ENCODE measurements around the gene TRIM66.
A peak's percentile ranks its signal among the peaks of the same experiment; 100 is the strongest.

Gene TRIM66

DNA sequence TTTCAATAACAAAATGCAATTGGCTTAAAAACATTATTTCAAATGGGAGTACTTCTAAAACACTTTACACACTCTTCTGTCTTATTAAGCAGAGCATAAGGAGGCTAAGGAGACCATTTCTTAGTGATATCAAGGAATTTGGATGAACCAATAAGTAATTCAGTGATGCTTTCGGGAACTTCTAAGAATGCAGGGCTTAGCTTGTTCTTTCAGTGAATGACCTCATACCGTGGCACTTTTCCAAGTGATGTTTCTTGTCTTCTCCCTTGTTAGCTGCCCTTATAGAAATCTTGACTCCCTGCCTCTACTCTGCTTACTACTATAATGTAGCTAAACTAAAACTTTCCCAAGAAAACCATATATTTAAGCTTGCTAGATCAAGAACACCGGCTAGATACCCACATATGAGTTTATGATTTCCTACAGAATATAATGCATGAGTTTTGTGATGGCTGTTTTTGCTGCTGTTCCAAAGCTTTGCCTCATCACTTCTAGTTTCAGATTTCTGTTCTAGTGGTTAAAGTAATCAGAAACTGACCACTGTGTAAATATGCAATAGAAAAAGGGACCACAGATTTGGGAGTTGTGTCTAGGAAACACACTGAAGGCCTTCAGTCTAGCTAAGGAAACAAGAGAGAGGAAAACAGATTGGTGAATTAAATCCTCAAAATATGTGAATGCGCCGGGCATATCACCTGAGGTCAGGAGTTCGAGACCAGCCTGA lies 50.9 kb downstream of the TRIM66 start:
- no peak overlapping the region for H3K18ac ChIP-seq (ENCODE audit: low read length)
- no peak overlapping the region for H3K23ac ChIP-seq (ENCODE audit: low read length)
- WGBS (ENCODE audit: extremely low coverage, insufficient coverage, insufficient read length): no CpG with 5 or more reads among the region's 6 CpGs
- H3K27ac ChIP-seq (ENCODE audit: low read depth, low read length): no peak overlapping the region
- H3K4ac ChIP-seq (ENCODE audit: low read depth, low read length): no peak overlapping the region
- no peak overlapping the region for H2BK12ac ChIP-seq (ENCODE audit: low read length)
- DNase-seq: no peak
- no peak overlapping the region for H2BK120ac ChIP-seq (ENCODE audit: insufficient read depth, low read length, poor library complexity)
- H3K79me2 ChIP-seq (ENCODE audit: control insufficient read depth, insufficient read depth, low read length, poor library complexity): no peaks in the 10 kb centered on the region
- no peak overlapping the region for H4K12ac ChIP-seq (ENCODE audit: low read depth, low read length)
- H2AK5ac ChIP-seq (ENCODE audit: low read length): no peak overlapping the region
- no peaks in the 10 kb centered on the region for H3K27me3 ChIP-seq (ENCODE audit: insufficient read depth, low read length)
- no peak overlapping the region for H3K4me3 ChIP-seq (ENCODE audit: low read depth, low read length)
- no peak overlapping the region for H2AFZ ChIP-seq (ENCODE audit: insufficient read depth, low read length, poor library complexity)
- no peak overlapping the region for H4K91ac ChIP-seq (ENCODE audit: low read depth, low read length)
- H4K8ac ChIP-seq (ENCODE audit: low read depth, low read length): no peak overlapping the region
- peaks cover 1% of the 10 kb centered on the region for H3K9me3 ChIP-seq (ENCODE audit: insufficient read depth, low read depth, low read length)
- no peaks in the 10 kb centered on the region for H3K4me1 ChIP-seq (ENCODE audit: control insufficient read depth in 1 of 2, insufficient read depth in 2 of 2, low read length in 2 of 2)
- H3K36me3 ChIP-seq (ENCODE audit: control insufficient read depth in 1 of 2, insufficient read depth in 2 of 2, low read length in 2 of 2): no peaks in the 10 kb centered on the region
- H3K14ac ChIP-seq (ENCODE audit: low read length): no peak overlapping the region
- no peak overlapping the region for H3K4me2 ChIP-seq (ENCODE audit: low read length)
- no peak overlapping the region for H2BK5ac ChIP-seq (ENCODE audit: low read depth, low read length, poor library complexity)
- no peak overlapping the region for H3K9ac ChIP-seq (ENCODE audit: low read length)
- H3K79me1 ChIP-seq (ENCODE audit: low read length): no peaks in the 10 kb centered on the region

DNA sequence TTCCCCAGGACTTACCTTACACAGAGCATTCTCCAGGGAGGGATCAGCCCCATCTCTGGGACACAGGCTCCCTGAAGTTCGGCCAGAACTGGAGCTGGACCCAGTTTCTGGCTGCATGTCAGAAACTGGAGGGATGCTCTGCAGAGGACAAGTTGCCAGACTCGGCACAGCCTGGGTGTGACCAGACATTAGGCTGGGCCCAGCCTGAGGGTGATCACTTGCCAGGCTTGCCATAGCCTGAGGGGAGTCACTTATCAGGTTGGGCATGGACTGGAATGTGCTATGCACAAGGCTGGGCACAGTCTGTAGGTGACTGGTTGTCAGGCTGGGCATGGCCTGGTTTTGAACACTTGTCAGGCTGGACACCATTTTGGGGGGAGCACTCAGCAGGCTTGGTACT lies 57.8 kb downstream of the TRIM66 start:
- H3K27ac ChIP-seq (ENCODE audit: low read depth, low read length): no peak overlapping the region
- DNase-seq: no peak
- no peak overlapping the region for H2BK5ac ChIP-seq (ENCODE audit: low read depth, low read length, poor library complexity)
- no peak overlapping the region for H3K4ac ChIP-seq (ENCODE audit: low read depth, low read length)
- H3K27me3 ChIP-seq (ENCODE audit: insufficient read depth, low read length): no peaks in the 10 kb centered on the region
- H3K79me1 ChIP-seq (ENCODE audit: low read length): no peaks in the 10 kb centered on the region
- no peak overlapping the region for H3K18ac ChIP-seq (ENCODE audit: low read length)
- H4K12ac ChIP-seq (ENCODE audit: low read depth, low read length): no peak overlapping the region
- H3K23ac ChIP-seq (ENCODE audit: low read length): no peak overlapping the region
- H4K8ac ChIP-seq (ENCODE audit: low read depth, low read length): no peak overlapping the region
- peak overlapping the region; percentile 47 for H3K9ac ChIP-seq (ENCODE audit: low read length)
- H3K9me3 ChIP-seq (ENCODE audit: insufficient read depth, low read depth, low read length): no peaks in the 10 kb centered on the region
- H3K14ac ChIP-seq (ENCODE audit: low read length): no peak overlapping the region
- peaks cover 6 to 13% of the 10 kb centered on the region in 2 experiments for H3K36me3 ChIP-seq (ENCODE audit: control insufficient read depth in 1 of 2, insufficient read depth in 2 of 2, low read length in 2 of 2)
- H3K4me1 ChIP-seq (ENCODE audit: control insufficient read depth in 1 of 2, insufficient read depth in 2 of 2, low read length in 2 of 2): no peaks in the 10 kb centered on the region
- no peak overlapping the region for H2AK5ac ChIP-seq (ENCODE audit: low read length)
- no peak overlapping the region for H2BK12ac ChIP-seq (ENCODE audit: low read length)
- no peak overlapping the region for H2BK120ac ChIP-seq (ENCODE audit: insufficient read depth, low read length, poor library complexity)
- no peak overlapping the region for H3K4me3 ChIP-seq (ENCODE audit: low read depth, low read length)
- no peak overlapping the region for H2AFZ ChIP-seq (ENCODE audit: insufficient read depth, low read length, poor library complexity)
- no peaks in the 10 kb centered on the region for H3K79me2 ChIP-seq (ENCODE audit: control insufficient read depth, insufficient read depth, low read length, poor library complexity)
- H4K91ac ChIP-seq (ENCODE audit: low read depth, low read length): no peak overlapping the region
- H3K4me2 ChIP-seq (ENCODE audit: low read length): no peak overlapping the region
- no CpG with 5 or more reads among the region's 2 CpGs for WGBS (ENCODE audit: extremely low coverage, insufficient coverage, insufficient read length)

DNA sequence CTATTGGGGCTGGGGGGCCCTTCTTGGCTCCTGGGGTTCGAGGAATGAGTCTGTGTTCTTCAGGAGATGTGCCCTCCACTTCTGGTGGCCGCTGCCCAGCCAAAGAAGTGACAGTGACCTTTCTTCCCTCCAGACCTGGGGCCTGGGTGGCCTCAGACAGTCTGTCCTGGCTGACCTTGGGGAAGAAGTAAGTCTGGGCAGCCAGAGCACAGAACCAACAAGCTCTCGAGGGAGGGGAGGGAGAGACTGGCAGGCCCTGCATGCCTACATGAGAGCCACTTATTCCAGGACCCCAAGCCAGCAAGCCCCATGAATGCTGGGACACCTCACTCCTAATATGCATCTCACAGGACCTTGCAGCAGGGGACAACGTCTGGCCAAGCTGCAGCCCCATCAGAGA lies 61.3 kb downstream of the TRIM66 start:
- no peak overlapping the region for H4K91ac ChIP-seq (ENCODE audit: low read depth, low read length)
- H3K9me3 ChIP-seq (ENCODE audit: insufficient read depth, low read depth, low read length): no peaks in the 10 kb centered on the region
- no peak for DNase-seq
- no peak overlapping the region for H2AK5ac ChIP-seq (ENCODE audit: low read length)
- H3K79me2 ChIP-seq (ENCODE audit: control insufficient read depth, insufficient read depth, low read length, poor library complexity): no peaks in the 10 kb centered on the region
- no peak overlapping the region for H2BK5ac ChIP-seq (ENCODE audit: low read depth, low read length, poor library complexity)
- no peaks in the 10 kb centered on the region for H3K4me1 ChIP-seq (ENCODE audit: control insufficient read depth in 1 of 2, insufficient read depth in 2 of 2, low read length in 2 of 2)
- no peak overlapping the region for H2BK120ac ChIP-seq (ENCODE audit: insufficient read depth, low read length, poor library complexity)
- H3K27ac ChIP-seq (ENCODE audit: low read depth, low read length): no peak overlapping the region
- no peak overlapping the region for H4K12ac ChIP-seq (ENCODE audit: low read depth, low read length)
- H3K18ac ChIP-seq (ENCODE audit: low read length): no peak overlapping the region
- H3K9ac ChIP-seq (ENCODE audit: low read length): no peak overlapping the region
- H3K79me1 ChIP-seq (ENCODE audit: low read length): no peaks in the 10 kb centered on the region
- H2BK12ac ChIP-seq (ENCODE audit: low read length): no peak overlapping the region
- no peak overlapping the region for H4K8ac ChIP-seq (ENCODE audit: low read depth, low read length)
- H3K4me3 ChIP-seq (ENCODE audit: low read depth, low read length): no peak overlapping the region
- no peaks in the 10 kb centered on the region for H3K27me3 ChIP-seq (ENCODE audit: insufficient read depth, low read length)
- H3K14ac ChIP-seq (ENCODE audit: low read length): no peak overlapping the region
- H3K4me2 ChIP-seq (ENCODE audit: low read length): no peak overlapping the region
- H3K4ac ChIP-seq (ENCODE audit: low read depth, low read length): no peak overlapping the region
- no peak overlapping the region for H3K23ac ChIP-seq (ENCODE audit: low read length)
- no peak overlapping the region for H2AFZ ChIP-seq (ENCODE audit: insufficient read depth, low read length, poor library complexity)
- H3K36me3 ChIP-seq (ENCODE audit: control insufficient read depth in 1 of 2, insufficient read depth in 2 of 2, low read length in 2 of 2): peaks cover 8 to 13% of the 10 kb centered on the region in 2 experiments
- no CpG with 5 or more reads among the region's 4 CpGs for WGBS (ENCODE audit: extremely low coverage, insufficient coverage, insufficient read length)

DNA sequence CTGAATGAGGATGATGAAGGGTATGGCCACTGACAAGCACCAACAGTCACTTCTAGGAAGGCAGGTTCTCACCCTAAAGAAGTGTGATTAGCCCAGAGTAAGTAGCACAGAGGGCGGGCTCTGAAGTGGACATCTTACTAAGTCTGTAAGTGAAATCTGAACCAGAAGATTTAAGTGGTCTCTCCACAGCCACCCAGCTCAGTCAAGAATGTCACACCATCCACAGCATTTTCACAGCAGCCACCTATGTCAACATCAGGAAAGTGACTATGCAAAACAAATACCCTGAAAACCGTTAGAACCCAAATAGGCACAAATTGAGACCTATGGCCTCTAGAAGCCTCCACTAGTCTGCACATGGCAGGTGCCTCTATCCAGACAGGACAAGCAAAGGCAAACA lies 65.4 kb downstream of the TRIM66 start:
- Histone ChIP-seq H3K36me3 (ENCODE audit: control insufficient read depth in 1 of 2, insufficient read depth in 2 of 2, low read length in 2 of 2) (peaks cover 0 to 2% of the 10 kb centered on the region in 2 experiments), H3K27me3 (ENCODE audit: insufficient read depth, low read length) (no peaks in the 10 kb centered on the region), H4K8ac (ENCODE audit: low read depth, low read length) (no peak overlapping the region), H3K9ac (ENCODE audit: low read length) (no peak overlapping the region), H2BK5ac (ENCODE audit: low read depth, low read length, poor library complexity) (no peak overlapping the region), H3K4ac (ENCODE audit: low read depth, low read length) (no peak overlapping the region), H4K91ac (ENCODE audit: low read depth, low read length) (no peak overlapping the region), H3K79me1 (ENCODE audit: low read length) (no peaks in the 10 kb centered on the region), H3K14ac (ENCODE audit: low read length) (no peak overlapping the region), H2AFZ (ENCODE audit: insufficient read depth, low read length, poor library complexity) (no peak overlapping the region), H3K79me2 (ENCODE audit: control insufficient read depth, insufficient read depth, low read length, poor library complexity) (no peaks in the 10 kb centered on the region), H2AK5ac (ENCODE audit: low read length) (no peak overlapping the region), H2BK120ac (ENCODE audit: insufficient read depth, low read length, poor library complexity) (no peak overlapping the region), H3K4me2 (ENCODE audit: low read length) (no peak overlapping the region), H3K9me3 (ENCODE audit: insufficient read depth, low read depth, low read length) (no peaks in the 10 kb centered on the region), H3K18ac (ENCODE audit: low read length) (no peak overlapping the region), H2BK12ac (ENCODE audit: low read length) (no peak overlapping the region), H3K4me3 (ENCODE audit: low read depth, low read length) (no peak overlapping the region), H3K23ac (ENCODE audit: low read length) (no peak overlapping the region), H4K12ac (ENCODE audit: low read depth, low read length) (no peak overlapping the region), H3K4me1 (ENCODE audit: control insufficient read depth in 1 of 2, insufficient read depth in 2 of 2, low read length in 2 of 2) (peaks cover 6 to 7% of the 10 kb centered on the region in 2 experiments), H3K27ac (ENCODE audit: low read depth, low read length) (no peak overlapping the region)
- WGBS (ENCODE audit: extremely low coverage, insufficient coverage, insufficient read length): no CpG with 5 or more reads among the region's 2 CpGs
- DNase-seq: no peak

All from trophoblast cell (in vitro differentiated cells and primary cell).